ENCODE measurements around the gene SOCS1. TPM values are rescaled to one million over a fixed set of nuclear protein-coding genes. Genes with fewer than 3 reads are reported as not detected.
A peak's percentile ranks its signal among the peaks of the same experiment; 100 is the strongest.
"Not testable (repeated sequence)": the region's sequence is repeated elsewhere in the genome, so short reads cannot be mapped to it uniquely, and the experiment has no call there.

Gene SOCS1
- total and polyA plus RNA-seq, 8 donors: 11.8 to 27.4 (median 21.1) TPM

- Histone ChIP-seq H3K27me3 (no peaks in the 10 kb centered on the region), H3K27ac (no peak overlapping the region), H3K4me1 (peaks cover 12 to 26% of the 10 kb centered on the region in 2 donors), H3K4me3 (no peak overlapping the region), H3K36me3 (no peaks in the 10 kb centered on the region), H3K9me3 (no peaks in the 10 kb centered on the region)
- no peak for TF ChIP-seq CTCF (IDR thresholded peaks at IDR 0.05)
- intact Hi-C loops (cut with DNase I): no loop called here
- DNase-seq (no peak), ATAC-seq (no peak)
Observed at GRCh38 chr16:11301645-11302501, 45.9 kb upstream of the SOCS1 start.

- no peak for TF ChIP-seq CTCF (IDR thresholded peaks at IDR 0.05)
- Histone ChIP-seq H3K27me3 (no peaks in the 10 kb centered on the region), H3K9me3 (no peaks in the 10 kb centered on the region), H3K36me3 (no peaks in the 10 kb centered on the region), H3K27ac (no peak overlapping the region), H3K4me1 (peaks cover 19 to 29% of the 10 kb centered on the region in 2 donors), H3K4me3 (no peak overlapping the region)
- no peak for ATAC-seq
- no peak for DNase-seq
- intact Hi-C loops (cut with DNase I): no loop called here
Observed at GRCh38 chr16:11300560-11300892, 44.5 kb upstream of the SOCS1 start.

- no peaks in the 10 kb centered on the region for H3K9me3 ChIP-seq
- TF ChIP-seq CTCF (IDR thresholded peaks at IDR 0.05): no peak
- H3K4me3 ChIP-seq: no peak overlapping the region
- no peak for ATAC-seq
- no peaks in the 10 kb centered on the region for H3K27me3 ChIP-seq
- intact Hi-C loops (cut with DNase I): no loop called here
- DNase-seq: no peak
- no peak overlapping the region for H3K27ac ChIP-seq
- peaks cover 19 to 24% of the 10 kb centered on the region in 2 donors for H3K4me1 ChIP-seq
- H3K36me3 ChIP-seq: no peaks in the 10 kb centered on the region
Observed at GRCh38 chr16:11299865-11300559, 44.0 kb upstream of the SOCS1 start.

GRCh38 chr16:11298950-11299547, 43.0 kb upstream of the SOCS1 start:
- intact Hi-C loops (cut with DNase I); H3K36me3 ChIP-seq; ATAC-seq; H3K9me3 ChIP-seq; H3K27ac ChIP-seq; H3K27me3 ChIP-seq; DNase-seq; H3K4me3 ChIP-seq: not testable (repeated sequence)
- H3K4me1 ChIP-seq: peaks cover 19 to 23% of the 10 kb centered on the region in 2 donors

GRCh38 chr16:11298143-11298900, 42.3 kb upstream of the SOCS1 start:
- intact Hi-C loops (cut with DNase I): no loop called here
- Histone ChIP-seq H3K4me3 (peak overlapping the region in 1 of 2 donors; percentile 1), H3K36me3 (no peaks in the 10 kb centered on the region), H3K27me3 (no peaks in the 10 kb centered on the region), H3K4me1 (peaks cover 19 to 23% of the 10 kb centered on the region in 2 donors), H3K27ac (peak overlapping the region; percentile 41 to 46), H3K9me3 (no peaks in the 10 kb centered on the region)
- DNase-seq (no peak), ATAC-seq (peak; percentile 1)
- TF ChIP-seq CTCF (IDR thresholded peaks at IDR 0.05): no peak

Data from left lung (tissue), 10 donors.